ENCODE results near the gene AKAP8L. TPM values are rescaled to one million over a fixed set of nuclear protein-coding genes. Genes with fewer than 3 reads are reported as not detected.

AKAP8L gene
- total and polyA plus RNA-seq, 12 donors = 48.3 to 652 (median 131) TPM

DNA sequence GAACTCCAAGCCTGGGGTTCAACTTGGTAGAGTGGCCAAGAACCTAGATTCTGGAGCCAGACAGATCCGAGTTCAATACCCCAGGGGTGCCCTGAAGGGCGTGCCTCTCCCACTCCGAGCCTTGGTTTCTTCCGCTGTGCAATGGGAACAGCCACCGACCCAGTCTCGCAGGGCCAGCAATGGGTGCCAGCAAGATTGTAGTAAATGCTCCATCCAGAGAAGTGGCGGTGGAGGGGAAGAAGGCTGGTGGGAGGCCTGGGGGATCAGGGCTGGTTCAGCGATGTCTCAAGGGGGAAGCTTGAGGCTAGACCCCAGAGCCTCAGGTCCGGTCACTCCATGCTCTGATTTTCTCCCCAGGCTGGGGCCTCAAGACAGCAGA lies 26.4 kb upstream of the AKAP8L start:
- H3K4me3 ChIP-seq = no peak overlapping the region
- WGBS, 4 donors = 90 to 95% (median 93%) methylated on average over 2 to 9 of the region's 9 CpGs
- DNase-seq = peak in 1 of 7 donors; percentile 13
- no peak overlapping the region for H3K27ac ChIP-seq
- TF ChIP-seq, protein P1, sequence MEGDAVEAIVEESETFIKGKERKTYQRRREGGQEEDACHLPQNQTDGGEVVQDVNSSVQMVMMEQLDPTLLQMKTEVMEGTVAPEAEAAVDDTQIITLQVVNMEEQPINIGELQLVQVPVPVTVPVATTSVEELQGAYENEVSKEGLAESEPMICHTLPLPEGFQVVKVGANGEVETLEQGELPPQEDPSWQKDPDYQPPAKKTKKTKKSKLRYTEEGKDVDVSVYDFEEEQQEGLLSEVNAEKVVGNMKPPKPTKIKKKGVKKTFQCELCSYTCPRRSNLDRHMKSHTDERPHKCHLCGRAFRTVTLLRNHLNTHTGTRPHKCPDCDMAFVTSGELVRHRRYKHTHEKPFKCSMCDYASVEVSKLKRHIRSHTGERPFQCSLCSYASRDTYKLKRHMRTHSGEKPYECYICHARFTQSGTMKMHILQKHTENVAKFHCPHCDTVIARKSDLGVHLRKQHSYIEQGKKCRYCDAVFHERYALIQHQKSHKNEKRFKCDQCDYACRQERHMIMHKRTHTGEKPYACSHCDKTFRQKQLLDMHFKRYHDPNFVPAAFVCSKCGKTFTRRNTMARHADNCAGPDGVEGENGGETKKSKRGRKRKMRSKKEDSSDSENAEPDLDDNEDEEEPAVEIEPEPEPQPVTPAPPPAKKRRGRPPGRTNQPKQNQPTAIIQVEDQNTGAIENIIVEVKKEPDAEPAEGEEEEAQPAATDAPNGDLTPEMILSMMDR (IDR thresholded peaks at IDR 0.05) = no peak
- TF ChIP-seq POLR2A (IDR thresholded peaks at IDR 0.05) = no peak
- no peaks in the 10 kb centered on the region for H3K36me3 ChIP-seq (replicated peaks in 1 of 2)
- peaks cover 5 to 7% of the 10 kb centered on the region in 2 donors for H3K4me1 ChIP-seq (replicated peaks in 1 of 2)
- intact Hi-C loops (cut with DNase I) = no loop called here
- no peaks in the 10 kb centered on the region for H3K9me3 ChIP-seq (replicated peaks in 1 of 3)
- H3K27me3 ChIP-seq = no peaks in the 10 kb centered on the region

DNA sequence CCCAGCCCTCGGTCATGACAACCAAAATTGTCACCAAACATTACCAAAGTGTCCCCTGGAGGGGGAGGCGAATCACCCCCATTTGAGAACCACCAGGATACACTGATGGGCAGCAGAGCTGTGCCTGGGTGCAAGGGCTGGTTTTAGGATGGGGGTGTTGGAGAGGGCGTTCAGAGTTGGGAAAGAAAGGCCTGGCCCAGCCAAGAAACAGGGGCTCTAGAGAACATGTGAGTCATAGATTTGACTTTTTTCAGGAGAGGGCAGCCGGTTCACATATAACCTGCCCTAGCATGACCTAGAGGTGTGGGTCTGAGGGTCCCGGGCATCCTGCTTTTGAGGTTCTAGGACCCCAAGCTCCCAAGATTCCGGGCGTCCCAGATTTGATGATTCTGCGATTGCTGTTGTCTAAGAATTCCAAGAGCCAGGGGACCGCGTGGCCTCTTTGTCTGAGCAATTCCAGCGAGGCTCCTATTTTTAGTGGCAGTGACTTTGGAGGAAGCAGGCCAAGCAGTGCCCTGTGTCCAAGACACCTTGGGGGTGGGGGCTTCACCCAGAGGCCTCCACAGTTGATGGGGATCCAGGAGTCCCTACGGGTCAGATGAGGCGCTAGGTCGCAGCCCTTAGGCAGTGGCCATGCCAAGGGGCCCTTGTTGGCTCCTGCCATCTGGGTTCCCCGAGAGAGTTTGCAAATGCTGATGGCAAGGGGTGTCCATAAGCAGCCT lies 25.9 kb upstream of the AKAP8L start:
- H3K27ac ChIP-seq = no peak overlapping the region
- H3K4me1 ChIP-seq (replicated peaks in 1 of 2) = peaks cover 5 to 7% of the 10 kb centered on the region in 2 donors
- TF ChIP-seq POLR2A (IDR thresholded peaks at IDR 0.05) = no peak
- TF ChIP-seq, protein P1 (IDR thresholded peaks at IDR 0.05) = no peak
- no peak overlapping the region for H3K4me3 ChIP-seq
- no peaks in the 10 kb centered on the region for H3K27me3 ChIP-seq
- no peaks in the 10 kb centered on the region for H3K36me3 ChIP-seq (replicated peaks in 1 of 2)
- intact Hi-C loops (cut with DNase I) = no loop called here
- peak in 1 of 7 donors; percentile 12 for DNase-seq
- 88 to 93% (median 90%) methylated on average over 9 to 15 of the region's 15 CpGs for WGBS, 4 donors
- H3K9me3 ChIP-seq (replicated peaks in 1 of 3) = no peaks in the 10 kb centered on the region

GRCh38 chr19:15443838-15444237 lies 25.1 kb upstream of the AKAP8L start:
- peaks cover 0 to 2% of the 10 kb centered on the region in 2 donors for H3K4me1 ChIP-seq (replicated peaks in 1 of 2)
- WGBS, 4 donors = 51 to 66% (median 58%) methylated on average over 10 of the region's 10 CpGs
- H3K27me3 ChIP-seq = no peaks in the 10 kb centered on the region
- TF ChIP-seq POLR2A (IDR thresholded peaks at IDR 0.05) = no peak
- TF ChIP-seq, protein P1 (IDR thresholded peaks at IDR 0.05) = no peak
- no peak overlapping the region for H3K27ac ChIP-seq
- peak in 5 of 7 donors; percentile 26 to 77 (median 61) for DNase-seq
- H3K36me3 ChIP-seq (replicated peaks in 1 of 2) = no peaks in the 10 kb centered on the region
- no peak overlapping the region for H3K4me3 ChIP-seq
- intact Hi-C loops (cut with DNase I) = no loop called here
- no peaks in the 10 kb centered on the region for H3K9me3 ChIP-seq (replicated peaks in 1 of 3)

DNA sequence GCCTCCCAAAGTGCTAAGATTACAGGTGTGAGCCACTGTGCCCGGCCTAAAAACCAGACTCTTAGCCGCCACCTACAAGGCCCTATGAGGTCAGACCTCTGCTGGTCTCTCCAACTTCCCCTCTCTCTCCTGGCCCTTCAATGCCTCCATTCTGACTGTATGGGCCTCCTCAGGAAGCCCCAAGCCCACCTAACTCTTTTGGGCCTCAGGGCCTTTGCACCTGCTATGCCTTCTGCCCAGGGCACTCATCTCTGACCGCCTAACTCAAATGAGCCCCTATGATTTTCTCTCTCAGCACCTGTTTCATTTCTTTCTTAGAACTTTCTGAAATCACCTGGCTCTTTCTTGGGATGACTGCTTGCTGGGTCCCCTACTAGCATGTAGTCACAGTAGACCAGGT lies 24.5 kb upstream of the AKAP8L start:
- no peak overlapping the region for H3K27ac ChIP-seq
- no peaks in the 10 kb centered on the region for H3K4me1 ChIP-seq (replicated peaks in 1 of 2)

More for the DNA sequence above, 24.5 kb upstream of the AKAP8L start:
- intact Hi-C loops (cut with DNase I) = no loop called here
- WGBS, 4 donors = 96 to 100% (median 98%) methylated on average over 3 of the region's 3 CpGs
- no peak for DNase-seq
- no peak overlapping the region for H3K4me3 ChIP-seq
- H3K36me3 ChIP-seq (replicated peaks in 1 of 2) = no peaks in the 10 kb centered on the region
- H3K9me3 ChIP-seq (replicated peaks in 1 of 3) = no peaks in the 10 kb centered on the region
- TF ChIP-seq, protein P1 (IDR thresholded peaks at IDR 0.05) = no peak
- H3K27me3 ChIP-seq = no peaks in the 10 kb centered on the region
